Measurements from ENCODE around the gene KCNN2.

The KCNN2 gene

GRCh38 chr5:114361724-114362196 is at the start of gene KCNN2:
Gene KCNN2, plus strand, starts transcription at chr5:114362070. Its CDS starts 70 bp downstream, at chr5:114362140.
- peak; percentile 71 for DNase-seq

- DNase-seq: no peak
These were observed 49.2 kb upstream of the KCNN2 start for GRCh38 chr5:114312658-114313057.

- DNase-seq: no peak
These were observed 47.8 kb upstream of the KCNN2 start for GRCh38 chr5:114314061-114314460.

GRCh38 chr5:114316167-114316566 is 45.7 kb upstream of the KCNN2 start:
- DNase-seq: no peak

- no peak for DNase-seq
These were observed 44.1 kb upstream of the KCNN2 start for GRCh38 chr5:114317751-114318150.

- no peak for DNase-seq
These were observed 42.6 kb upstream of the KCNN2 start for GRCh38 chr5:114319236-114319635.

- DNase-seq: no peak
These were observed 42.0 kb upstream of the KCNN2 start for GRCh38 chr5:114319821-114320220.

- no peak for DNase-seq
These were observed 37.6 kb upstream of the KCNN2 start for GRCh38 chr5:114324282-114324681.

- no peak for DNase-seq
These were observed 36.3 kb upstream of the KCNN2 start for GRCh38 chr5:114325541-114325940.

GRCh38 chr5:114327474-114327873 is 34.4 kb upstream of the KCNN2 start:
- no peak for DNase-seq

- no peak for DNase-seq
These were observed 33.9 kb upstream of the KCNN2 start for GRCh38 chr5:114327987-114328386.

GRCh38 chr5:114330916-114331531 is 30.8 kb upstream of the KCNN2 start:
- DNase-seq: no peak

- no peak for DNase-seq
These were observed 29.4 kb upstream of the KCNN2 start for GRCh38 chr5:114332493-114332892.

GRCh38 chr5:114332925-114333324 is 28.9 kb upstream of the KCNN2 start:
- DNase-seq: no peak

- no peak for DNase-seq
These were observed 26.5 kb upstream of the KCNN2 start for GRCh38 chr5:114335391-114335790.

- no peak for DNase-seq
These were observed 22.8 kb upstream of the KCNN2 start for GRCh38 chr5:114339108-114339507.

- no peak for DNase-seq
These were observed 15.7 kb upstream of the KCNN2 start for GRCh38 chr5:114346181-114346580.

- DNase-seq: no peak
These were observed 6.6 kb upstream of the KCNN2 start for GRCh38 chr5:114355086-114355830.

- DNase-seq: no peak
These were observed 3.5 kb upstream of the KCNN2 start for GRCh38 chr5:114358329-114358728.

- no peak for DNase-seq
These were observed 1.5 kb upstream of the KCNN2 start for GRCh38 chr5:114360357-114360756.

GRCh38 chr5:114360816-114361723 is 800 bp upstream of the KCNN2 start:
- DNase-seq: peak; percentile 11

- no peak for DNase-seq
These were observed 517 bp downstream of the KCNN2 start for GRCh38 chr5:114362197-114362976.

All from NCI-H1092 (cell line).